Hematopoietic multipotent progenitor cell treated with erythropoietin and hydrocortisone succinate and interleukin-3 and kit ligand, for 17 days (in vitro differentiated cells): Measurements from ENCODE around the gene PSMB4.
"Not testable (repeated sequence)": the region's sequence is repeated elsewhere in the genome, so short reads cannot be mapped to it uniquely, and the experiment has no call there.

ENCODE experiments used
- DNase-seq: peaks from one replicate; pipeline ENCODE4 v3.0.0-alpha.2; 2015; ENCODE audit warnings: low spot score

PSMB4 gene

GRCh38 chr1:151390221-151391078 is 8.9 kb upstream of the PSMB4 start:
- not testable (repeated sequence) for DNase-seq

GRCh38 chr1:151391079-151391563 is 8.3 kb upstream of the PSMB4 start:
- DNase-seq = no peak

- no peak for DNase-seq
Measured at GRCh38 chr1:151393583-151393982, 5.8 kb upstream of the PSMB4 start.

GRCh38 chr1:151396265-151396664 is 3.1 kb upstream of the PSMB4 start:
- DNase-seq = not testable (repeated sequence)

- DNase-seq = no peak
Measured at GRCh38 chr1:151401125-151401788, 1.9 kb downstream of the PSMB4 start.

- no peak for DNase-seq
Measured at GRCh38 chr1:151401860-151402259, 2.5 kb downstream of the PSMB4 start.

- no peak for DNase-seq
Measured at GRCh38 chr1:151402764-151403163, 3.4 kb downstream of the PSMB4 start.

- DNase-seq = no peak
Measured at GRCh38 chr1:151403612-151404011, 4.2 kb downstream of the PSMB4 start.

- no peak for DNase-seq
Measured at GRCh38 chr1:151405187-151405951, 6.0 kb downstream of the PSMB4 start.

- DNase-seq = no peak
Measured at GRCh38 chr1:151406176-151406575, 6.8 kb downstream of the PSMB4 start.

GRCh38 chr1:151407304-151407703 is 7.9 kb downstream of the PSMB4 start:
- DNase-seq = no peak

- DNase-seq = no peak
Measured at GRCh38 chr1:151408891-151409290, 9.5 kb downstream of the PSMB4 start.

GRCh38 chr1:151411884-151412283 is 12.5 kb downstream of the PSMB4 start:
- no peak for DNase-seq

GRCh38 chr1:151416231-151416630 is 16.9 kb downstream of the PSMB4 start:
- DNase-seq = no peak

- DNase-seq = no peak
Measured at GRCh38 chr1:151418081-151418480, 18.7 kb downstream of the PSMB4 start.

GRCh38 chr1:151419819-151420218 is 20.4 kb downstream of the PSMB4 start:
- no peak for DNase-seq

- DNase-seq = no peak
Measured at GRCh38 chr1:151425103-151425502, 25.7 kb downstream of the PSMB4 start.

GRCh38 chr1:151428068-151428467 is 28.7 kb downstream of the PSMB4 start:
- DNase-seq = no peak

GRCh38 chr1:151433827-151434226 is 34.5 kb downstream of the PSMB4 start:
- DNase-seq = not testable (repeated sequence)

GRCh38 chr1:151435174-151435573 is 35.8 kb downstream of the PSMB4 start:
- no peak for DNase-seq

- no peak for DNase-seq
Measured at GRCh38 chr1:151436985-151437384, 37.6 kb downstream of the PSMB4 start.

GRCh38 chr1:151437396-151437795 is 38.0 kb downstream of the PSMB4 start:
- not testable (repeated sequence) for DNase-seq
